ENCODE results near the gene TNFSF8. TPM values are rescaled to one million over a fixed set of nuclear protein-coding genes. Genes with fewer than 3 reads are reported as not detected.

TNFSF8 gene
- total RNA-seq, 1 donor: 6.7 TPM

- DNase-seq (ENCODE audit: low read depth in 2 of 3, low spot score in 2 of 3): no peak
Measured at GRCh38 chr9:114908104-114908622, 22.2 kb downstream of the TNFSF8 start.

GRCh38 chr9:114906922-114907571 lies 23.3 kb downstream of the TNFSF8 start:
- peak in 2 of 3 donors; percentile 41 to 63 for DNase-seq (ENCODE audit: low read depth in 2 of 3, low spot score in 2 of 3)

GRCh38 chr9:114905170-114905940 lies 25.0 kb downstream of the TNFSF8 start:
- DNase-seq (ENCODE audit: low read depth in 2 of 3, low spot score in 2 of 3): no peak

- no peak for DNase-seq (ENCODE audit: low read depth in 2 of 3, low spot score in 2 of 3)
Measured at GRCh38 chr9:114902786-114903524, 27.4 kb downstream of the TNFSF8 start.

- DNase-seq (ENCODE audit: low read depth in 2 of 3, low spot score in 2 of 3): no peak
Measured at GRCh38 chr9:114900942-114901802, 29.2 kb downstream of the TNFSF8 start.

GRCh38 chr9:114899995-114900394 lies 30.4 kb downstream of the TNFSF8 start:
- no peak for DNase-seq (ENCODE audit: low read depth in 2 of 3, low spot score in 2 of 3)

- no peak for DNase-seq (ENCODE audit: low read depth in 2 of 3, low spot score in 2 of 3)
Measured at GRCh38 chr9:114899461-114899860, 30.9 kb downstream of the TNFSF8 start.

GRCh38 chr9:114898741-114899140 lies 31.6 kb downstream of the TNFSF8 start:
- peak; percentile 52 to 91 (median 80) for DNase-seq (ENCODE audit: low read depth in 2 of 3, low spot score in 2 of 3)

- DNase-seq (ENCODE audit: low read depth in 2 of 3, low spot score in 2 of 3): no peak
Measured at GRCh38 chr9:114897196-114897595, 33.2 kb downstream of the TNFSF8 start.

- DNase-seq (ENCODE audit: low read depth in 2 of 3, low spot score in 2 of 3): no peak
Measured at GRCh38 chr9:114896344-114896743, 34.0 kb downstream of the TNFSF8 start.

- no peak for DNase-seq (ENCODE audit: low read depth in 2 of 3, low spot score in 2 of 3)
Measured at GRCh38 chr9:114895521-114895991, 34.8 kb downstream of the TNFSF8 start.

GRCh38 chr9:114894609-114895433 lies 35.6 kb downstream of the TNFSF8 start:
- DNase-seq (ENCODE audit: low read depth in 2 of 3, low spot score in 2 of 3): no peak

GRCh38 chr9:114894206-114894605 lies 36.2 kb downstream of the TNFSF8 start:
- no peak for DNase-seq (ENCODE audit: low read depth in 2 of 3, low spot score in 2 of 3)

- no peak for DNase-seq (ENCODE audit: low read depth in 2 of 3, low spot score in 2 of 3)
Measured at GRCh38 chr9:114893221-114894010, 37.0 kb downstream of the TNFSF8 start.

- peak in 1 of 3 donors; percentile 79 for DNase-seq (ENCODE audit: low read depth in 2 of 3, low spot score in 2 of 3)
Measured at GRCh38 chr9:114889802-114890224, 40.6 kb downstream of the TNFSF8 start.

GRCh38 chr9:114888607-114889006 lies 41.8 kb downstream of the TNFSF8 start:
- no peak for DNase-seq (ENCODE audit: low read depth in 2 of 3, low spot score in 2 of 3)

- no peak for DNase-seq (ENCODE audit: low read depth in 2 of 3, low spot score in 2 of 3)
Measured at GRCh38 chr9:114887963-114888362, 42.4 kb downstream of the TNFSF8 start.

GRCh38 chr9:114884787-114885452 lies 45.5 kb downstream of the TNFSF8 start:
- no peak for DNase-seq (ENCODE audit: low read depth in 2 of 3, low spot score in 2 of 3)
